ENCODE measurements around the gene RPS6KA5. TPM values are rescaled to one million over a fixed set of nuclear protein-coding genes. Genes with fewer than 3 reads are reported as not detected.
A peak's percentile ranks its signal among the peaks of the same experiment; 100 is the strongest.

RPS6KA5 gene
- total and polyA plus RNA-seq, 8 donors, result 1.6 to 25.0 (median 8.5) TPM

- no peak overlapping the region for H3K4me3 ChIP-seq
- intact Hi-C loops (cut with DNase I; ENCODE audit: low total_unique reads), result loop anchor here (10.0 kb wide), 1 partner anchor 134 kb away; no protein-coding TSS in a partner anchor
- peaks cover 0 to 8% (median under 1%) of the 10 kb centered on the region in 4 donors for H3K36me3 ChIP-seq
- no peaks in the 10 kb centered on the region for H3K27me3 ChIP-seq
- H3K27ac ChIP-seq, result no peak overlapping the region
- no peaks in the 10 kb centered on the region for H3K4me1 ChIP-seq
- no peaks in the 10 kb centered on the region for H3K9me3 ChIP-seq
- 9 to 25% (median 19%) methylated on average over 1 of the region's 1 CpG for WGBS, 5 donors
- TF ChIP-seq POLR2AphosphoS5 (IDR thresholded peaks at IDR 0.05), result no peak
- TF ChIP-seq EP300 (IDR thresholded peaks at IDR 0.05), result no peak
- TF ChIP-seq POLR2A (IDR thresholded peaks at IDR 0.05), result no peak
- no peak for TF ChIP-seq CTCF (IDR thresholded peaks at IDR 0.05)
- peak in 1 of 2 donors; percentile 7 for DNase-seq
Observed at GRCh38 chr14:90911121-90911520, 149.3 kb downstream of the RPS6KA5 start.

- no peak overlapping the region for H3K4me3 ChIP-seq
- WGBS, 5 donors, result 94 to 96% (median 95%) methylated on average over 3 of the region's 3 CpGs
- DNase-seq, result no peak
- peaks cover 0 to 15% (median 6%) of the 10 kb centered on the region in 4 donors for H3K36me3 ChIP-seq
- no peak overlapping the region for H3K27ac ChIP-seq
- H3K4me1 ChIP-seq, result peaks cover 0 to 3% (median 0%) of the 10 kb centered on the region in 4 donors
- H3K9me3 ChIP-seq, result no peaks in the 10 kb centered on the region
- no peak for TF ChIP-seq CTCF (IDR thresholded peaks at IDR 0.05)
- TF ChIP-seq POLR2AphosphoS5 (IDR thresholded peaks at IDR 0.05), result no peak
- no peak for TF ChIP-seq POLR2A (IDR thresholded peaks at IDR 0.05)
- no peak for TF ChIP-seq EP300 (IDR thresholded peaks at IDR 0.05)
- no peaks in the 10 kb centered on the region for H3K27me3 ChIP-seq
- intact Hi-C loops (cut with DNase I; ENCODE audit: low total_unique reads), result loop anchor here (10.0 kb wide), 1 partner anchor 378 kb away; no protein-coding TSS in a partner anchor
Observed at GRCh38 chr14:90907178-90907577, 153.3 kb downstream of the RPS6KA5 start.

- no peak for TF ChIP-seq CTCF (IDR thresholded peaks at IDR 0.05)
- TF ChIP-seq POLR2A (IDR thresholded peaks at IDR 0.05), result no peak
- TF ChIP-seq EP300 (IDR thresholded peaks at IDR 0.05), result no peak
- TF ChIP-seq POLR2AphosphoS5 (IDR thresholded peaks at IDR 0.05), result no peak
- peaks cover 0 to 3% (median 0%) of the 10 kb centered on the region in 4 donors for H3K4me1 ChIP-seq
- H3K36me3 ChIP-seq, result peaks cover 0 to 23% (median 10%) of the 10 kb centered on the region in 4 donors
- no peak overlapping the region for H3K4me3 ChIP-seq
- intact Hi-C loops (cut with DNase I; ENCODE audit: low total_unique reads), result loop anchor here (10.0 kb wide), 1 partner anchor 379 kb away; no protein-coding TSS in a partner anchor
- H3K27ac ChIP-seq, result no peak overlapping the region
- no peak for DNase-seq
- no peaks in the 10 kb centered on the region for H3K27me3 ChIP-seq
- H3K9me3 ChIP-seq, result no peaks in the 10 kb centered on the region
Observed at GRCh38 chr14:90905531-90905930, 154.9 kb downstream of the RPS6KA5 start.

GRCh38 chr14:90903101-90903500 lies 157.3 kb downstream of the RPS6KA5 start:
- peak; percentile 46 to 82 for DNase-seq

More at GRCh38 chr14:90903101-90903500, 157.3 kb downstream of the RPS6KA5 start:
- Histone ChIP-seq H3K4me3 (no peak overlapping the region), H3K9me3 (no peaks in the 10 kb centered on the region), H3K27ac (no peak overlapping the region), H3K4me1 (peaks cover 0 to 3% (median 0%) of the 10 kb centered on the region in 4 donors), H3K36me3 (peaks cover 8 to 41% (median 32%) of the 10 kb centered on the region in 4 donors), H3K27me3 (no peaks in the 10 kb centered on the region)
- 6 to 11% (median 10%) methylated on average over 1 of the region's 1 CpG for WGBS, 5 donors
- TF ChIP-seq CTCF (IDR thresholded peaks at IDR 0.05) (peak in 5 of 7 experiments; percentile 46 to 66 (median 60)), POLR2A (IDR thresholded peaks at IDR 0.05) (no peak), POLR2AphosphoS5 (IDR thresholded peaks at IDR 0.05) (no peak)
- intact Hi-C loops (cut with DNase I; ENCODE audit: low total_unique reads), result loop anchor here (5.0 to 10.0 kb wide), 2 partner anchors 269 to 382 kb away; no protein-coding TSS in a partner anchor

All from stomach (tissue), 9 donors.